ENCODE data around the gene CLK2. TPM values are rescaled to one million over a fixed set of nuclear protein-coding genes. Genes with fewer than 3 reads are reported as not detected.
"Not testable (repeated sequence)": the region's sequence is repeated elsewhere in the genome, so short reads cannot be mapped to it uniquely, and the experiment has no call there.

CLK2 gene
- total RNA-seq, 1 donor from 2014 or later, result 31.8 TPM

- no peak for DNase-seq (ENCODE audit: low spot score)
These were observed 30.4 kb downstream of the CLK2 start for GRCh38 chr1:155242805-155243358.

- no peak for DNase-seq (ENCODE audit: low spot score)
These were observed 31.5 kb downstream of the CLK2 start for GRCh38 chr1:155241841-155242264.

GRCh38 chr1:155241069-155241679 lies 32.1 kb downstream of the CLK2 start:
- peak; percentile 92 for DNase-seq (ENCODE audit: low spot score)

- DNase-seq (ENCODE audit: low spot score), result no peak
These were observed 36.9 kb downstream of the CLK2 start for GRCh38 chr1:155236451-155236850.

- DNase-seq (ENCODE audit: low spot score), result not testable (repeated sequence)
These were observed 37.9 kb downstream of the CLK2 start for GRCh38 chr1:155235375-155235774.

GRCh38 chr1:155233502-155233901 lies 39.8 kb downstream of the CLK2 start:
- DNase-seq (ENCODE audit: low spot score), result not testable (repeated sequence)

- peak; percentile 68 for DNase-seq (ENCODE audit: low spot score)
These were observed 41.0 kb downstream of the CLK2 start for GRCh38 chr1:155232001-155232978.

GRCh38 chr1:155231302-155231701 lies 42.0 kb downstream of the CLK2 start:
- not testable (repeated sequence) for DNase-seq (ENCODE audit: low spot score)

- no peak for DNase-seq (ENCODE audit: low spot score)
These were observed 45.2 kb downstream of the CLK2 start for GRCh38 chr1:155228096-155228427.

GRCh38 chr1:155227261-155228095 lies 45.8 kb downstream of the CLK2 start:
- DNase-seq (ENCODE audit: low spot score), result peak; percentile 100

- DNase-seq (ENCODE audit: low spot score), result peak; percentile 64
These were observed 46.4 kb downstream of the CLK2 start for GRCh38 chr1:155226910-155227260.

- DNase-seq (ENCODE audit: low spot score), result peak; percentile 82
These were observed 47.0 kb downstream of the CLK2 start for GRCh38 chr1:155226188-155226909.

GRCh38 chr1:155225404-155225759 lies 47.9 kb downstream of the CLK2 start:
- not testable (repeated sequence) for DNase-seq (ENCODE audit: low spot score)

GRCh38 chr1:155223047-155223446 lies 50.3 kb downstream of the CLK2 start:
- no peak for DNase-seq (ENCODE audit: low spot score)

GRCh38 chr1:155220211-155220965 lies 52.9 kb downstream of the CLK2 start:
- not testable (repeated sequence) for DNase-seq (ENCODE audit: low spot score)

GRCh38 chr1:155219592-155220031 lies 53.7 kb downstream of the CLK2 start:
- peak; percentile 59 for DNase-seq (ENCODE audit: low spot score)

GRCh38 chr1:155218854-155219591 lies 54.3 kb downstream of the CLK2 start:
- DNase-seq (ENCODE audit: low spot score), result peak; percentile 75

- DNase-seq (ENCODE audit: low spot score), result not testable (repeated sequence)
These were observed 58.6 kb downstream of the CLK2 start for GRCh38 chr1:155214702-155215101.
